Vagina (tissue), 2 donors: ENCODE measurements around the gene THOC1. TPM values are rescaled to one million over a fixed set of nuclear protein-coding genes. Genes with fewer than 3 reads are reported as not detected.

ENCODE experiments used
- DNase-seq, 2 donors: peaks; one replicate each; pipeline ENCODE4 v3.0.0-alpha.2; 2017; ENCODE audit errors: extremely low spot score in 2 of 2
- H3K27ac ChIP-seq: fragments of 200-600 bp; sonication (generic); one replicate; pipeline ENCODE4 v1.5.1; 2019
- H3K27me3 ChIP-seq: fragments of 200-600 bp; sonication (generic); one replicate; pipeline ENCODE4 v1.5.1; 2019
- H3K36me3 ChIP-seq, 2 donors: fragments of 200-600 bp; sonication (generic); one replicate each; pipeline ENCODE4 v1.5.1; 2017 to 2019
- H3K4me1 ChIP-seq: fragments of 200-600 bp; sonication (generic); one replicate; pipeline ENCODE4 v1.5.1; 2019
- H3K4me3 ChIP-seq, 2 donors: fragments of 200-600 bp; sonication (generic); 1 replicate in 1 of 2; 2 replicates in 1 of 2; pipeline ENCODE4 v1.5.1; 2016 to 2019
- H3K9me3 ChIP-seq: fragments of 200-600 bp; sonication (generic); one replicate; pipeline ENCODE4 v1.5.1; 2019
- POLR2A ChIP-seq, 2 donors: fragments of 450-650 bp; IDR thresholded peaks; one replicate each; pipeline ENCODE4 v1.6.1; 2017; ENCODE audit warnings: antibody characterized with exemption in 2 of 2, mild to moderate bottlenecking in 2 of 2, moderate library complexity in 2 of 2
- POLR2AphosphoS5 ChIP-seq, 2 donors: sonication (generic); formaldehyde crosslinking; IDR thresholded peaks; one replicate each; pipeline ENCODE4 v1.9.0; 2017; ENCODE audit warnings: antibody characterized with exemption in 2 of 2, mild to moderate bottlenecking in 2 of 2, low read depth in 1 of 2; ENCODE audit not compliant: insufficient read depth in 1 of 2
- intact Hi-C: fragments of 100-400 bp; cut with DNase I; formaldehyde crosslinking; loops from one replicate; pipeline ENCODE4 v1.15.1; 2023
- total RNA-seq: library from RNA; depleted of rRNA; stranded (reverse); fragments of >200 nt; gene quantifications from one replicate; pipeline ENCODE4 v1.2.3, GENCODE V29; 2016
- TF ChIP-seq, protein P1 (sequence below), 3 experiments: fragments of 450-650 bp in 2 of 3; fragments of 200-600 bp in 1 of 3; sonication (generic) in 1 of 3; IDR thresholded peaks; one replicate each; pipeline ENCODE4 v1.5.1; 2017 to 2019; ENCODE audit warnings: antibody characterized with exemption in 3 of 3, mild to moderate bottlenecking in 2 of 3, moderate library complexity in 2 of 3

Gene THOC1
- total RNA-seq, 1 donor from 2014 or later = 47.9 TPM

- H3K4me3 ChIP-seq = no peak overlapping the region
- no peak for DNase-seq
- no peaks in the 10 kb centered on the region for H3K9me3 ChIP-seq
- peaks cover 0 to 13% of the 10 kb centered on the region in 2 donors for H3K36me3 ChIP-seq
- H3K27ac ChIP-seq = no peak overlapping the region
- TF ChIP-seq POLR2AphosphoS5 (IDR thresholded peaks at IDR 0.05; ENCODE audit: insufficient read depth in 1 of 2, low read depth in 1 of 2) (no peak), POLR2A (IDR thresholded peaks at IDR 0.05) (no peak)
- TF ChIP-seq, protein P1, sequence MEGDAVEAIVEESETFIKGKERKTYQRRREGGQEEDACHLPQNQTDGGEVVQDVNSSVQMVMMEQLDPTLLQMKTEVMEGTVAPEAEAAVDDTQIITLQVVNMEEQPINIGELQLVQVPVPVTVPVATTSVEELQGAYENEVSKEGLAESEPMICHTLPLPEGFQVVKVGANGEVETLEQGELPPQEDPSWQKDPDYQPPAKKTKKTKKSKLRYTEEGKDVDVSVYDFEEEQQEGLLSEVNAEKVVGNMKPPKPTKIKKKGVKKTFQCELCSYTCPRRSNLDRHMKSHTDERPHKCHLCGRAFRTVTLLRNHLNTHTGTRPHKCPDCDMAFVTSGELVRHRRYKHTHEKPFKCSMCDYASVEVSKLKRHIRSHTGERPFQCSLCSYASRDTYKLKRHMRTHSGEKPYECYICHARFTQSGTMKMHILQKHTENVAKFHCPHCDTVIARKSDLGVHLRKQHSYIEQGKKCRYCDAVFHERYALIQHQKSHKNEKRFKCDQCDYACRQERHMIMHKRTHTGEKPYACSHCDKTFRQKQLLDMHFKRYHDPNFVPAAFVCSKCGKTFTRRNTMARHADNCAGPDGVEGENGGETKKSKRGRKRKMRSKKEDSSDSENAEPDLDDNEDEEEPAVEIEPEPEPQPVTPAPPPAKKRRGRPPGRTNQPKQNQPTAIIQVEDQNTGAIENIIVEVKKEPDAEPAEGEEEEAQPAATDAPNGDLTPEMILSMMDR (IDR thresholded peaks at IDR 0.05) = no peak
- H3K4me1 ChIP-seq = no peaks in the 10 kb centered on the region
- intact Hi-C loops = no loop called here
- H3K27me3 ChIP-seq = no peaks in the 10 kb centered on the region
These were observed 76.1 kb downstream of the THOC1 start for GRCh38 chr18:191725-192124.

- no peaks in the 10 kb centered on the region for H3K9me3 ChIP-seq
- no peak overlapping the region for H3K4me3 ChIP-seq
- H3K27ac ChIP-seq = no peak overlapping the region
- peaks cover 0 to 5% of the 10 kb centered on the region in 2 donors for H3K36me3 ChIP-seq
- H3K4me1 ChIP-seq = no peaks in the 10 kb centered on the region
- DNase-seq = no peak
- H3K27me3 ChIP-seq = no peaks in the 10 kb centered on the region
- TF ChIP-seq POLR2A (IDR thresholded peaks at IDR 0.05) = no peak
- intact Hi-C loops = no loop called here
These were observed 78.6 kb downstream of the THOC1 start for GRCh38 chr18:189254-189653.

DNA sequence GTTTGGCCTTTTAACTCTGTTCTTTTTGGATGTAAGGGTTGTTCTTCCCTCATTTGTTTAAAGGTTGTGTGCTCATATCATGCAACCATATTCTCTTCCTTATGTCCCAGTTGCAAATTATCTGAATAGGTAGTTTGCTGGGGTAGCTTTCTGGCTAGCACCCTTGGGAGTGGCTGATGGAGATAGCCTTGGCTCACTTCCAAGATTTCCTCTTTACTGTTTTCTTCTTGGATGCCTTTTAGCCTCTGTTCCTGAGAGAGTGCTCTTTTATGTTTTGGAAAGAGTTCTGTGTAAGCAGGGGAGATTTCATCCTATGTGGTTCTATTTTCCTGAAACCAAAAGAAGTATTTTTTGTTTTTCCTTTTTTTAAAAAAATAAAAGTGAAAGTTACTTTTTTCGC is 84.1 kb downstream of the THOC1 start:
- no peak for DNase-seq
- intact Hi-C loops = no loop called here
- no peaks in the 10 kb centered on the region for H3K9me3 ChIP-seq
- TF ChIP-seq POLR2AphosphoS5 (IDR thresholded peaks at IDR 0.05; ENCODE audit: insufficient read depth in 1 of 2, low read depth in 1 of 2) = no peak
- no peak for TF ChIP-seq POLR2A (IDR thresholded peaks at IDR 0.05)
- TF ChIP-seq, protein P1 (IDR thresholded peaks at IDR 0.05) = no peak
- no peaks in the 10 kb centered on the region for H3K4me1 ChIP-seq
- no peak overlapping the region for H3K4me3 ChIP-seq
- H3K27ac ChIP-seq = no peak overlapping the region
- peaks cover 0 to 10% of the 10 kb centered on the region in 2 donors for H3K36me3 ChIP-seq
- H3K27me3 ChIP-seq = no peaks in the 10 kb centered on the region

GRCh38 chr18:181711-182110 is 86.1 kb downstream of the THOC1 start:
- H3K9me3 ChIP-seq = no peaks in the 10 kb centered on the region
- H3K4me1 ChIP-seq = no peaks in the 10 kb centered on the region
- DNase-seq = no peak
- peaks cover 0 to 10% of the 10 kb centered on the region in 2 donors for H3K36me3 ChIP-seq
- no peak overlapping the region for H3K4me3 ChIP-seq
- TF ChIP-seq POLR2A (IDR thresholded peaks at IDR 0.05) = no peak
- TF ChIP-seq, protein P1 (IDR thresholded peaks at IDR 0.05) = no peak
- TF ChIP-seq POLR2AphosphoS5 (IDR thresholded peaks at IDR 0.05; ENCODE audit: insufficient read depth in 1 of 2, low read depth in 1 of 2) = no peak
- no peak overlapping the region for H3K27ac ChIP-seq
- no peaks in the 10 kb centered on the region for H3K27me3 ChIP-seq
- intact Hi-C loops = no loop called here

DNA sequence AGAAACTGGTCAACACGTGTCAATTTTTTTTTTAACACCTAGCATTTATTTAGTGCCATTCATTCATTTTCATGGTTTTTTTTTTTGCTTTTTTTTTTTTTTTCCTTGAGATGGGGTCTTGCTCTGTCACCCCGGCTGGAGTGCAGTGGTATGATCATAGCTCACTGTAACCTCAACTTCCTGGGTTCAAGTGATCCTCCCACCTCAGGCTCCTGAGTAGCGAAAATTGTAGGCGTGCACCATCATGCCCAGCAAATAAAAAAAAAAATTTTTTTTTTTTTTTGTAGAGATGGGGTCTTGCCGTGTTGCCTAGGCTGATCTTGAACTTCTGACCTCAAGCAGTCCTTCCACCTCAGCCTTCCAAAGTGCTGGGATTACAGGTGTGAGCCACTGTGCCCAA is 88.3 kb downstream of the THOC1 start:
- Histone ChIP-seq H3K27ac (no peak overlapping the region), H3K4me3 (no peak overlapping the region)
- TF ChIP-seq POLR2AphosphoS5 (IDR thresholded peaks at IDR 0.05; ENCODE audit: insufficient read depth in 1 of 2, low read depth in 1 of 2) (no peak), POLR2A (IDR thresholded peaks at IDR 0.05) (no peak)
- TF ChIP-seq, protein P1 (IDR thresholded peaks at IDR 0.05) = no peak

More for the DNA sequence above, 88.3 kb downstream of the THOC1 start:
- Histone ChIP-seq H3K9me3 (no peaks in the 10 kb centered on the region), H3K27me3 (no peaks in the 10 kb centered on the region), H3K36me3 (peaks cover 0 to 6% of the 10 kb centered on the region in 2 donors), H3K4me1 (no peaks in the 10 kb centered on the region)
- intact Hi-C loops = no loop called here
- no peak for DNase-seq
